HG03064 (cell line): ENCODE measurements around the gene TCP11L1.

Experiments used
- ATAC-seq: cut with Tn5 transposase; IDR thresholded peaks from one replicate; pipeline ENCODE4 v1.9.1; 2021; ENCODE audit warnings: low read depth; ENCODE audit not compliant: unreplicated experiment

TCP11L1 gene

GRCh38 chr11:33039274-33040032, at the start of gene TCP11L1:
Gene TCP11L1 (plus strand): TSS chr11:33039572. CDS start chr11:33043774, 4,202 bp downstream.
- peak; percentile 81 for ATAC-seq

- no peak for ATAC-seq
These were observed 48.9 kb upstream of the TCP11L1 start for GRCh38 chr11:32990481-32990880.

GRCh38 chr11:32991427-32991826, 47.9 kb upstream of the TCP11L1 start:
- ATAC-seq = no peak

DNA sequence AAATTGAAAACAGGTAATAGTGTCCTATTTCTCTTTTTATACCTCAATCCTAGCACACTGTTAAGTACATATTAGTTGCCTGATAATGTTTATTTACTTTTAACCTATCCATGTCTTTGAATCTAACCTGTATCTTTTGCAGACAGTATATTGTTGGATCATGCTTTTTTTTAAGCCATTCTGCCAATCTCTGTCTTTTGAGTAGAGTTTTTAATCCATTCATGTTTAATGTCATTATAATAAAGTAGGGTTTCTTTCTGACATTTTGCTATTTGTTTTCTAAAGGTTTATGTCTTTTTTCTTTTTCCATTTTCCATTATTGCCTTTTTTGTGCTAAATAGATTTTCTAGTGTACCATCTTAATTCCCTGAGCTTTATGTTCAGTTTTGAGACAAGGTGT, 47.5 kb upstream of the TCP11L1 start:
- ATAC-seq = no peak

GRCh38 chr11:33000181-33000580, 39.2 kb upstream of the TCP11L1 start:
- no peak for ATAC-seq

GRCh38 chr11:33001281-33001680, 38.1 kb upstream of the TCP11L1 start:
- ATAC-seq = no peak

GRCh38 chr11:33001751-33002542, 37.4 kb upstream of the TCP11L1 start:
- no peak for ATAC-seq

- ATAC-seq = no peak
These were observed 34.2 kb upstream of the TCP11L1 start for GRCh38 chr11:33005175-33005574.

DNA sequence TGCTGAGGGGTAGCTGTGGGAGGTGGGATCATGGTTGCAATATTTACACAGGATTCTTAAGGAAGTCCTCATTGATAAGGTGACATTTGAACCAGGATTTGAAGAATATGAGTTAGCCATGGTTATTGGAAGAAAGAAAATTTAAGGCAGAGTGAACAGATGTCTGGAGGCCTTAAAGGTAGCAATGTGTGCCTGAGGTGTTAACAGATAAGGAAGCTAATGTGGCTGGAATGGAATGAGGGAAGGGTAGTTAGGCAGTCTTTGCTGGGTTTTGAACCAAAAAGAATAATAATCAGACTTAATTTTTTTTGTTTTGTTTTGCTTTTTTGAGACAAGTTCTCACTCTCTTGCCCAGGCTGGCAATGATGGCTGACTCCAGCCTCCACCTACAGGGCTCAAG, 33.4 kb upstream of the TCP11L1 start:
- no peak for ATAC-seq

DNA sequence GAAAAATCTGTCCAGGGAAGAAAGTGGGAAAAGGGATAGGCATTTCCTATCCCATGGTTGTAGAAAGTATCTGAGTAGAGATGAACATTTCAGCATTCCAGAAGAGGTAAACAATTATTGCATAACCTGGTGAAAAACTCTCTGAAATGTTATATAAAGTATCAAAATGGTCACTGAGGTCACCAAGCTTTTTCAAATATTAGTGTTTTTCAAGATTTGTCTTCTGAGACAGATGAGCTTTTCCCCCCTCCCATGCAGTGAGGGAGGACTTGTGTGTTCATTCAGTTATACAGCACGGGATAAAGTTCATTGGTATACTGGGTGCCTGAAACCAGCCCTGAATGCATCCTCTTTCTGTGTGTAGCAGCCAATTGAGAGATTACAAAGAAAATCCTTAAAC, 25.6 kb upstream of the TCP11L1 start:
- no peak for ATAC-seq

- peak; percentile 64 for ATAC-seq
These were observed 23.5 kb upstream of the TCP11L1 start, which contains the start of gene DEPDC7 for GRCh38 chr11:33015621-33016551. Gene DEPDC7 (plus strand): TSS chr11:33015878. CDS start chr11:33015956, 78 bp downstream.

- ATAC-seq = no peak
These were observed 22.7 kb upstream of the TCP11L1 start for GRCh38 chr11:33016654-33017053.

GRCh38 chr11:33017478-33017877, 21.9 kb upstream of the TCP11L1 start:
- no peak for ATAC-seq

- no peak for ATAC-seq
These were observed 21.4 kb upstream of the TCP11L1 start for GRCh38 chr11:33017965-33018364.

DNA sequence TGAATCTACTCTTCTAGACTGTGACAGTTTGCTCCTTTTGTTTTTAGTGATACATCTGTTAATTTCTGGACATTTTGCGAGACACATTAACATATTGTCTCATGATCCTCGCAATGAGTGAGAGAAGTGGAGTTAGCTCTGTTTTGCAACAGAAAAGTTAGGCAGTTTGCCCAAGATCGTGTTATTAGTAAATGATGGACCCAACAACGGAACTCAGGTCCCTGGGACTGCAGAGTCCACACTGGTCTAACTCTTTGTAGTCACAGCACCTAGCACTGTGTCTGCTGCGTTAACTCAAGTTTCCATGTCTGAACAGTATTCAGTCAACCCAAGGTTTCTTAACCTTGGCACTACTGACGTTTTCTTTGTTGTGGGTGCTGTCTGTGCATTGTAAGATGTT, 20.5 kb upstream of the TCP11L1 start:
- ATAC-seq = no peak

- no peak for ATAC-seq
These were observed 17.9 kb upstream of the TCP11L1 start for GRCh38 chr11:33021501-33021900.

GRCh38 chr11:33021937-33022336, 17.4 kb upstream of the TCP11L1 start:
- no peak for ATAC-seq

- ATAC-seq = no peak
These were observed 14.0 kb upstream of the TCP11L1 start for GRCh38 chr11:33025339-33025722.

DNA sequence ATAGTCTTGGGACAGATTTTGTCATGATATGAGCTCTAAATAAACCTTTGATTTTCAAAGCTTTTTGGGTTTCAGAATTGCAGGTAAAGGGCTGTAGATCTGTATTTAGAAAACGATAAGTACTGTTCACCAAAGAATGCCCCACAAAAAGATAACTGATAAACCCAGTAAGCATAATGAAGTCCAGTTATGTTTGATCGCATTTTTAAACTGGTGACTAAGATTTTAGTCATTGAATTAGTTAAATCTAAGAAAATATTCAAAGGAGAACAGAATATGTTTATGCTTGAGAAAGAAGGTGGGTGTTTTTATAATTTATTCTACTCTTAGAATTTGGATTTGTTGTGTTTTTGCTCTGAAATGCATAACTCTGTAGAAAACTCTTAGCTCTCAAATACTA, 12.1 kb upstream of the TCP11L1 start:
- no peak for ATAC-seq

GRCh38 chr11:33027846-33028536, 11.4 kb upstream of the TCP11L1 start:
- no peak for ATAC-seq
